SK-N-MC (cell line): ENCODE data around the gene CALHM5.

Experiments
- DNase-seq: peaks from one replicate; pipeline ENCODE4 v3.0.0-alpha.2; 2011; ENCODE audit warnings: low read depth, low spot score
- H3K27ac ChIP-seq: fragments of 200-600 bp; sonication (generic); 2 replicates; pipeline ENCODE4 v1.5.1; 2016; ENCODE audit warnings: mixed run types
- H3K36me3 ChIP-seq: fragments of 200-600 bp; sonication (generic); 2 replicates; pipeline ENCODE4 v1.6.1; 2017; ENCODE audit warnings: antibody characterized with exemption, low read length, mixed read lengths; ENCODE audit not compliant: insufficient read depth
- H3K4me3 ChIP-seq: fragments of 200-600 bp; sonication (generic); 2 replicates; pipeline ENCODE4 v1.5.1; 2016
- H3K9ac ChIP-seq: fragments of 200-600 bp; sonication (generic); 2 replicates; pipeline ENCODE4 v1.8.0; 2017; ENCODE audit warnings: mixed run types, mixed read lengths; ENCODE audit not compliant: insufficient read length
- H3K9me3 ChIP-seq: fragments of 200-600 bp; sonication (generic); 2 replicates; pipeline ENCODE4 v1.6.1; 2017; ENCODE audit warnings: low read depth, mild to moderate bottlenecking, antibody characterized with exemption, low read length, moderate library complexity, mixed read lengths
- EZH2 ChIP-seq: fragments of 200-600 bp; sonication (generic); IDR thresholded peaks from one replicate; pipeline ENCODE4 v1.6.1; 2017; ENCODE audit warnings: antibody characterized with exemption
- FOXP2 ChIP-seq: optimal IDR thresholded peaks from 2 replicates; pipeline ENCODE3; 2011; ENCODE audit warnings: mild to moderate bottlenecking, moderate library complexity; ENCODE audit not compliant: insufficient read depth; ENCODE audit errors: extremely low read length, control extremely low read depth
- POLR2AphosphoS5 ChIP-seq: IDR thresholded peaks from 2 replicates; pipeline ENCODE4 v1.6.1; 2012; ENCODE audit warnings: mild to moderate bottlenecking, low read depth, low read length, borderline replicate concordance

The CALHM5 gene

DNA sequence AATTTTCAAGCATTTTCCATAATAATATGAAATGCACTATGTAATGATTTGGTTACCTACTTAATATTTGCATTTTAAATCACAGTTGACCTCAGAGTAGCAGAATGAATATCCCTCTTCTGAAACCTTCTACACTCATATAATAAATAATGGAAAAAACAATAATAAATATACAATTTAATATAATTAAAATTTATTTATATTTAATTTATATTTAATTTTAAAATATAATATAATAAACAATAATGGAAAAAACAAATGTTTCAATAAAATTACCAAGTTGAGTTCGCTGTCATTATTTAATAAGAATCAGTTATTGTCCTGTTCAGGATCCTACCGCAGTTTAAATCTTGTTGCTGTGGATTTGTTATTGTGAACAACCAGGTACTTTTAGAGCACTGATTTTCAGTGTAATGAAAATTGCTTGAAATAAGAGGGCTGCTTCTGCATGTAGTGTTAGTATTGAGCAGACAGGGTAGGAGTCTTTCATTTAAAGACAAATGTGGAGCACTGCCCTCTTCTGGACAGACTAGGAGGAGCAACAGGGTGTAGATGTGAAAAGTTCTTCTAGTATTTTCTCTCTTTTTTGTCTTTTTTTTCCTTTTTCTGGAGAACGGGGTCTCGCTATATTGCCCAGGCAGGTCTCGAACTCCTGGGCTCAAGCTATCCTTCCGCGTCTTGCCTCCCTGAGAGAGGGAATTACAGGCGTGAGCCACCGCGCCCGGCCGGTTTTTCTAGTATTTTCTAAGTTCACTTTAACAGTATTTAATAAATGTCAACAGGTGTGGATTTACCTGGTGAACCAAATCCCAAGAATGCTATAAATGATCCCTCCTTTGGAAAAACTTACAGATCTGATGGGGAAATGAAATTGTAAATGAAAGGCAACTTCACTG is 20.5 kb downstream of the CALHM5 start:
- H3K36me3 ChIP-seq = no peaks in the 10 kb centered on the region
- no peak for TF ChIP-seq POLR2AphosphoS5
- no peak for TF ChIP-seq FOXP2
- no peak for TF ChIP-seq EZH2
- H3K9ac ChIP-seq = no peak overlapping the region
- H3K27ac ChIP-seq = no peak overlapping the region
- H3K4me3 ChIP-seq = no peak overlapping the region
- peak; percentile 57 for DNase-seq
- H3K9me3 ChIP-seq = no peaks in the 10 kb centered on the region

DNA sequence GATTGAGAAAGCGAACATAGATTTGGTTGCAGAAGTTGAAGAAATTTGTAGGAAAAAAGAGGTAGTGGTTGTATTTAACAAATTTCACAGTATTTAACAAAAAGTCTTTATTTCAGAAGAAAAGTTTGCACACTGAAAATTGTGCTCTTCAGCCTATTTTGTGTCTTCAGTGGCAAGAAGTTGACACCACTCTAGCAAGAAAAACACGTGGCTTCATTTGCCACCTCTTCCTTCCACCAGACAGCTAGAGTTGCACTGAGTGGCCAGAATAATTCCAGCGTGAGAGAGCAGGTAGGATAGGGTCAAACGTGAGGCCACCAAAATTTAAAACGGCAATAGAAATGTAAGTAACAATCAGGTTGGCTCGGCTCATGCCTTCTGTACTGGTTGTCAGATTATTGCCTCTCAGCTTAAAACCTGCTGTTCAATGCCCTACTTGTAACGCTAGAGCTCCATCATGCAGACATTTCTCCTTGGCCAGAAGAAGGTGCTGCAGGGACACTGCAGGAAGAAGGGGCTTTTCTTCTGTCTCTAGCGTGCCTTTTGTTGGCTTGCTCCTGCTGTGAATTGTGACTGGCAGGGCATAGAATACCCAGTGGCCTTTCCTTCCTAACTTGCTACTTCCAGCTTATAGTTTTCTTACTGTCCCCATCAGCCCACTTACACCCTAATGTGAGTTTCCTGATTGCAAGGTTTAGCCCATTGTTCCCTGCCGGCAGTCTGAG is 22.0 kb downstream of the CALHM5 start:
- Histone ChIP-seq H3K4me3 (no peak overlapping the region), H3K36me3 (no peaks in the 10 kb centered on the region), H3K27ac (no peak overlapping the region), H3K9me3 (no peaks in the 10 kb centered on the region), H3K9ac (no peak overlapping the region)
- no peak for DNase-seq
- no peak for TF ChIP-seq EZH2
- no peak for TF ChIP-seq FOXP2
- no peak for TF ChIP-seq POLR2AphosphoS5

DNA sequence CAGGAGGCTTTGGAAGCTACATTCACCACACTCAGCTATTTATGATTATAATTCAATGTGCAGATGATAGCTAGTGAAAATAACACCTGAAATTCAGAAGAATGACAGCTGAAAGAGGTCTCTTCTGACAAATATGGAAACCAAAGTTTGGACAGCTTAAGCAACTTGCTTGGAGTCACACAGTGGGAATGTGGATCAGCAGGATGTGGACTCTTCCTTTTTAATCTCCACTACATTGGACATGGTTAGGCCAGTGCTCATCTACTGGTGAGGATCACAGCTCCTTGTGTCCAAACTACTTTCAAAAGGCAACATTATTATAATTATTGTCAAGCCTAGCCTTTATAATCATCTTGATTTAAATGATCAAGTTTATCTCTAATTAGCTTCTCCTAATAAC is 23.7 kb downstream of the CALHM5 start:
- no peak for DNase-seq
- Histone ChIP-seq H3K9ac (no peak overlapping the region), H3K27ac (no peak overlapping the region), H3K4me3 (no peak overlapping the region), H3K36me3 (no peaks in the 10 kb centered on the region), H3K9me3 (no peaks in the 10 kb centered on the region)
- no peak for TF ChIP-seq POLR2AphosphoS5
- no peak for TF ChIP-seq FOXP2
- TF ChIP-seq EZH2 = no peak

DNA sequence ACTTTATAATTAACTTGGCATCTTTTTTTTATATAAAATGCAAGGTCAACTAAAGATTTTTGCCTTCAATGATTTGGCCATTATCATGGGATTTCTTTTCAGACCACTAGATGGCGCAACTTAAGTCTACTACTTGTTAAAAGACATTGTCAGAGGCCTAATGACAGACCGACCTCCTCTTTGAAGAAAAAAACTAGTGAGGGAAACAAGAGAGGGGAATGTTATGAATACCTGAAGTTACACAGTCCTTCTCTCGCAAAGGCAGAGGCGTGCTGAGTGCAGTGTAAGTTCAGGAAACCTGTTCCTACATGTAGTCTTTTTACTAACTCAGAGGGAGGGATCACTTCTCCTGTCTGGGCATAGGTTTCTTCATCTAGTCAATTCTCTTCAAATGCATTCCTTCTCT is 24.8 kb downstream of the CALHM5 start:
- H3K4me3 ChIP-seq = no peak overlapping the region
- no peak overlapping the region for H3K27ac ChIP-seq
- H3K9me3 ChIP-seq = no peaks in the 10 kb centered on the region
- H3K9ac ChIP-seq = no peak overlapping the region
- TF ChIP-seq EZH2 (no peak), FOXP2 (no peak), POLR2AphosphoS5 (no peak)
- DNase-seq = peak; percentile 52
- no peaks in the 10 kb centered on the region for H3K36me3 ChIP-seq

DNA sequence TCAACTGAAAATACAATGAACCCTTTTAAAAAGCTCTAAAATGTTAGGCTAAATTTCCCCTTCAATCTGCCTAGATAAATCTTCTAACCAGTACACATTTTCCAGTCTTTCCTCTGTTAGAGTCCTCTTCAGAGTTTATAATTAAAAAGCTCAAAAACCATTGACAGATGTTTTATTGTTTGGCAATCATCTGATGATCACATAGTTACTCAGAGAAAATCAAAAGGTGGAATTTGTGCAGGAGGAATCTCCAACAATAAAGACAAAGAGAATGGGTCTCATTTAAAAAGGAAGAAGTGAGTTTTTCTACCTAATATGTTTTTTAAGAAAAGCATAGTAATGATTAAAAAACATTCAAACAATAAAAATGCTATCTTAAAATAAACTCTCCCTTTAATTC is 31.0 kb downstream of the CALHM5 start:
- DNase-seq = no peak
- Histone ChIP-seq H3K4me3 (no peak overlapping the region), H3K9ac (no peak overlapping the region), H3K9me3 (no peaks in the 10 kb centered on the region), H3K27ac (no peak overlapping the region), H3K36me3 (no peaks in the 10 kb centered on the region)
- no peak for TF ChIP-seq FOXP2
- no peak for TF ChIP-seq EZH2
- TF ChIP-seq POLR2AphosphoS5 = no peak

DNA sequence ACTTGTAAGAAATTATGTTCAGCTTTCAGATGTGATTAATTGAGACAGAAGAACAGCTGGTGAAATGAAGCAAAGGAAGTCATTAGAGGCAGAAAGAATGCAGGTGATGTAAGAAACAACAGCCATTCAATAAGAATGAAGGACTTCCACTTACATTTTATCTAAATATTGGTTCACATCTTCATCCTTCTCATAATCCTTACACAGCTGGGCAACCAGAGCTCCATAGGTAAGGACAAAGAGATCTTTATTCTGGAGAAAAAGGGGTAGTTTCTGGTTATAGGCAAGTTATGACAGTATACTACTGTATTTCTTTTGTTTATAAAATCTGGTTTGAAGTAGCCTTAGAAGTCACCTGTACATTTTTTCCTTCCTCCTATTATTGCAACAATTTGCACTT is 31.7 kb downstream of the CALHM5 start:
- Histone ChIP-seq H3K9ac (no peak overlapping the region), H3K9me3 (no peaks in the 10 kb centered on the region)

DNA sequence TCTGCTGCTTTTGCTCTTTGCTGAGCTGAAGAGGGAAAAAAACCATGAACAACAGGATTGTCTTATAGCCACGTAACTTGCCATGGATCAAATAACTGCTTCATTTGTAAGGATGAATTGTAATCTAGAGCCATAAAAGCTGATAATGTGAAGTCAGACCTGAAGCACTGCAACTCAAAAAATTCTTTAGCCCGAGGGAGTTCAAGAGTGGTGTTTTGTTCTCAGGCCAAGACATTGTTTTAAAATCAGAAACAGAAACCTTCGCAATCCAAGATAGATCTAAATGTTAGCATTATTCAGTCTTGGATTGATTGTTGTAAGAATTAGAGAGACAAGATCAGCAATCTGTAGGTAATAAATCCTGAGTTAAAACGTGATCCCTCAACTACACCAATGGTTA is 34.2 kb downstream of the CALHM5 start, which contains the start of gene TRAPPC3L:
Gene TRAPPC3L, minus strand, starts transcription at position 34 of the 400 bp plus-strand sequence. CDS start 170 bp downstream, outside the sequence.
- H3K9ac ChIP-seq = peak within 1 kb of the TSS; percentile 36
- TF ChIP-seq POLR2AphosphoS5 (no peak), FOXP2 (no peak), EZH2 (no peak)
- H3K27ac ChIP-seq = no peak within 1 kb of the TSS
- DNase-seq = no peak
- no peaks in the 10 kb centered on the region for H3K9me3 ChIP-seq
- H3K4me3 ChIP-seq = no peak within 1 kb of the TSS
- H3K36me3 ChIP-seq = no peaks in the 10 kb centered on the region

More for the DNA sequence above, 31.7 kb downstream of the CALHM5 start:
- H3K36me3 ChIP-seq = no peaks in the 10 kb centered on the region
- no peak overlapping the region for H3K27ac ChIP-seq
- no peak for TF ChIP-seq EZH2
- no peak for TF ChIP-seq FOXP2
- TF ChIP-seq POLR2AphosphoS5 = no peak
- H3K4me3 ChIP-seq = no peak overlapping the region
- DNase-seq = no peak

DNA sequence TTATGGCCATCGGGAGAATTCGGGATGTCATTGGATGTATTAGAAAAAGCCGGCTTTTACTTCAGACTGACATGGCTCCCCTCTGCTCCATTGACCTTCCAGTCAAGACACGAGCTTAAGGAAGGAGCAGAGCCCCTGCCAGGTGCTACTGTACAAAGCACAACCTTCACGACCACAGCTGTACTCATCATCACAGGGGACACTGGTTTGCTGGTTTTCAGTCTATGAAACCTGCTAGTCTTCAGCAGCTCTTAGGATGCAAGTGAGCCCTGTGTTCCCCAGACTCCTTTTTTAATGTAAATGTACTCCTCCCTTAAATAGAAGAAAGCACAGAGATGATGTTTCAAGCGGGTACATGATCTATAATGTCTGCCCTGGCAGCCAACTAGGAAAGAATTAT is 35.9 kb downstream of the CALHM5 start:
- no peak for TF ChIP-seq POLR2AphosphoS5
- H3K36me3 ChIP-seq = no peaks in the 10 kb centered on the region
- no peak overlapping the region for H3K27ac ChIP-seq
- no peak for DNase-seq
- H3K9me3 ChIP-seq = no peaks in the 10 kb centered on the region
- H3K4me3 ChIP-seq = no peak overlapping the region
- H3K9ac ChIP-seq = no peak overlapping the region
